NCI-H2107 treated with DMSO at 0.1 percent for 48 hours (cell line): ENCODE measurements around the gene SHC3.

Experiments used
- DNase-seq: peaks from one replicate; lab custom pipeline; 2025; ENCODE audit not compliant: unreplicated experiment; lab: John Stamatoyannopoulos, UW

SHC3 gene

GRCh38 chr9:88966894-88967676 lies 211.5 kb downstream of the SHC3 start:
- DNase-seq = no peak

- no peak for DNase-seq
Measured at GRCh38 chr9:88965473-88965872, 213.1 kb downstream of the SHC3 start.

- DNase-seq = no peak
Measured at GRCh38 chr9:88960632-88961031, 218.0 kb downstream of the SHC3 start.

GRCh38 chr9:88959727-88960469 lies 218.7 kb downstream of the SHC3 start:
- no peak for DNase-seq

GRCh38 chr9:88957526-88957925 lies 221.1 kb downstream of the SHC3 start:
- DNase-seq = no peak
